Measurements from ENCODE around the gene SPG7. TPM values are rescaled to one million over a fixed set of nuclear protein-coding genes. Genes with fewer than 3 reads are reported as not detected.
"Not testable (repeated sequence)": the region's sequence is repeated elsewhere in the genome, so short reads cannot be mapped to it uniquely, and the experiment has no call there.

Gene SPG7
- total and polyA plus RNA-seq, 8 donors: 25.7 to 212 (median 51.1) TPM

DNA sequence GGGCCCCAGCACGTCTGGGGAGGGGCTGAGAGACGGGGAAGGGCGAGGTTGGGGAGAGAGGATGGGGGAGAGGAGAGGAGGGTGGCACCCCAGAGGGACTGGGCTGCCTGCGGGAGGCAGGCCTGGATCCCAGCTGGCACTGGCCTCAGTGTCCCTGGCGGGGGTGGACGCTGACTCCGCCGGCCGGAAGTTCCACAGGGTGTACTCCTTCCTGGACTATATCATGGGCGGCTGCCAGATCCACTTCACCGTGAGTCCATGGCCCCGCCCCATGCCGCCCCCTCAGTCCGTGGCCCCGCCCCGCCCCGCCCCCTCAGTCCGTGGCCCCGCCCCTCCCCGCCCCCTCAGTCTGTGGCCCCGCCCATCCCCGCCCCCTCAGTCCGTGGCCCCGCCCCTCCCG is 78.7 kb downstream of the SPG7 start:
- H3K27me3 ChIP-seq: no peaks in the 10 kb centered on the region
- ATAC-seq: no peak
- H3K4me1 ChIP-seq: no peaks in the 10 kb centered on the region
- TF ChIP-seq, protein P1, sequence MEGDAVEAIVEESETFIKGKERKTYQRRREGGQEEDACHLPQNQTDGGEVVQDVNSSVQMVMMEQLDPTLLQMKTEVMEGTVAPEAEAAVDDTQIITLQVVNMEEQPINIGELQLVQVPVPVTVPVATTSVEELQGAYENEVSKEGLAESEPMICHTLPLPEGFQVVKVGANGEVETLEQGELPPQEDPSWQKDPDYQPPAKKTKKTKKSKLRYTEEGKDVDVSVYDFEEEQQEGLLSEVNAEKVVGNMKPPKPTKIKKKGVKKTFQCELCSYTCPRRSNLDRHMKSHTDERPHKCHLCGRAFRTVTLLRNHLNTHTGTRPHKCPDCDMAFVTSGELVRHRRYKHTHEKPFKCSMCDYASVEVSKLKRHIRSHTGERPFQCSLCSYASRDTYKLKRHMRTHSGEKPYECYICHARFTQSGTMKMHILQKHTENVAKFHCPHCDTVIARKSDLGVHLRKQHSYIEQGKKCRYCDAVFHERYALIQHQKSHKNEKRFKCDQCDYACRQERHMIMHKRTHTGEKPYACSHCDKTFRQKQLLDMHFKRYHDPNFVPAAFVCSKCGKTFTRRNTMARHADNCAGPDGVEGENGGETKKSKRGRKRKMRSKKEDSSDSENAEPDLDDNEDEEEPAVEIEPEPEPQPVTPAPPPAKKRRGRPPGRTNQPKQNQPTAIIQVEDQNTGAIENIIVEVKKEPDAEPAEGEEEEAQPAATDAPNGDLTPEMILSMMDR (IDR thresholded peaks at IDR 0.05): no peak
- DNase-seq: peak in 1 of 6 donors; percentile 50
- no peaks in the 10 kb centered on the region for H3K9me3 ChIP-seq
- no peaks in the 10 kb centered on the region for H3K36me3 ChIP-seq
- no peak for FAIRE-seq
- intact Hi-C loops (cut with DNase I): no loop called here
- WGBS, 2 donors: 67 to 83% methylated on average over 13 to 16 of the region's 25 CpGs
- no peak overlapping the region for H3K27ac ChIP-seq
- H3K4me3 ChIP-seq: no peak overlapping the region

DNA sequence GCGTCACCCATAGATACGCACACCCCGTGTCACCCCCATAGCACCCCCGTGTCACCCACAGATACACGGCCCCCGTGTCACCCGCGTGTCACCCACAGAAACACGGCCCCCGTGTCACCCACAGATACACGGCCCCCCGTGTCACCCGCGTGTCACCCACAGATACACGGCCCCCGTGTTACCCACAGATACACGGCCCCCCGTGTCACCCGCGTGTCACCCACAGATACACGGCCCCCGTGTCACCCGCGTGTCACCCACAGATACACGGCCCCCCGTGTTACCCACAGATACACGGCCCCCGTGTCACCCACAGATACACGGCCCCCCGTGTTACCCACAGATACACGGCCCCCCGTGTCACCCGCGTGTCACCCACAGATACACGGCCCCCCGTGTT is 79.5 kb downstream of the SPG7 start:
- H3K4me1 ChIP-seq; H3K36me3 ChIP-seq; intact Hi-C loops (cut with DNase I); H3K9me3 ChIP-seq; H3K27ac ChIP-seq; DNase-seq; ATAC-seq; H3K27me3 ChIP-seq; H3K4me3 ChIP-seq; FAIRE-seq: not testable (repeated sequence)
- WGBS, 2 donors: 91 to 95% methylated on average over 20 to 21 of the region's 36 CpGs

DNA sequence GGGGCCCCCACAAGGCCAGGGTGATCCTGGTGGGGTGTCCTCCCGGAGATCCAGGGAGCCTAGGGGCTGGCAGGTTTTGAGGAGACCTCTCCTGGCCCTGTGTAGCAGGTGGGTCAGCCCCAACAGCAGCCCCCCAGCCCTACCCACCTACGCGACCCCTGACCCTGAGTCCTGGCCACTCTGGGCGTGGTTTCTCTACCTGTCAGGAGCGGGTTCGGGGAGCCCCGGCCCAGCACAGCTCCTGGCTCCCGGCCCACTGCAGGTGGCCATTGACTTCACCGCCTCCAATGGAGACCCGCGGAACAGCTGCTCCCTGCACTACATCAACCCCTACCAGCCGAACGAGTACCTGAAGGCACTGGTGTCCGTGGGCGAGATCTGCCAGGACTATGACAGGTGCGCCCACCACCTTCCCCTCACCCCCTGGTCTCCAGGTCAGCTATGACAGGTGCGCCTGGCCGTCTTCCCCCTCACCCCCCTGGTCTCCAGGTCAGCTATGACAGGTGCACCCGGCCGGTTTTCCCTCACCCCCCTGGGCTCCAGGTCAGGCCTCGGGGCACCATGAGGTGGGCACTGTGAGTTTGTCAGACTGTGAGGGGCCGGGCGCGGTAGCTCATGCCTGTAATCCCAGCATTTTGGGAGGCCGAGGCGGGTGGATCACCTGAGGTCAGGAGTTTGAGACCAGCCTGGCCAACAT is 80.4 kb downstream of the SPG7 start:
- ATAC-seq: no peak
- H3K4me3 ChIP-seq: no peak overlapping the region

DNA sequence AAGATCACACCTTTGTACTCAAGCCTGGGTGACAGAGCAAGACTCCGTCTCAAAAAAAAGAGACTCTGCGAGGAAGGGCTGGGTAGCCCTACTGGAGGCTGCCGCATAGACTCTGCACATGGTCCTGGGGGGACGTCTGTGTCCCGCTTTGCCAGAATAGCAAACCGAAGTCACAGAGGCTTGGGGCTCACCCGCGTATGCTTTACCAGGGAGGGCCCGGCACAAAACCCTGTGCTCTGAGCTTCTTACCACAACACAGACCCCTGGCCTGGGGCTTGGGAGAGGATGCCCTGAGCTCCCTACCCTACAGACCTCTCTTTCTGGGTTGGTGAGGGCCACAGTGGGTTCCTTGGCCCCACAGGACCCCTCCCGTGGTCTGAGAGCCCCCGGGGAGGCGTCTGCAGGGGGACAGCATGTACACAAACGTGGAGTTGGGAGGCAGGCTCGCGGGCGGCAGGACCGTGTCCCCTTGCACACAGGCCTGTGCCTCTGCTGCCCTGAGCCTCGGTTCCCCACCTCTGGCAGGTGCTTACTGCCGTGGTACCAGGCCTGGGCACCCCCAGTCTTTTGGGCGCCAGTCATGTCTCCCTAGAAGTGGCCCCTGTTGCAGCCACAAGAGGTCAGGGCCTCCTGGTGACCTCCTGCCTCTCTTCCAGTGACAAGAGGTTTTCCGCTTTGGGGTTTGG is 81.2 kb downstream of the SPG7 start:
- Histone ChIP-seq H3K9me3 (no peaks in the 10 kb centered on the region), H3K4me3 (no peak overlapping the region), H3K27ac (no peak overlapping the region), H3K36me3 (no peaks in the 10 kb centered on the region), H3K27me3 (no peaks in the 10 kb centered on the region), H3K4me1 (no peaks in the 10 kb centered on the region)
- WGBS, 2 donors: 88 to 94% methylated on average over 21 of the region's 21 CpGs
- FAIRE-seq (no peak), DNase-seq (peak in 2 of 6 donors; percentile 47 to 54), ATAC-seq (no peak)
- TF ChIP-seq, protein P1 (IDR thresholded peaks at IDR 0.05): no peak
- intact Hi-C loops (cut with DNase I): no loop called here

More for the DNA sequence above, 80.4 kb downstream of the SPG7 start:
- FAIRE-seq (no peak), DNase-seq (peak in 1 of 6 donors; percentile 54)
- H3K27me3 ChIP-seq: no peaks in the 10 kb centered on the region
- WGBS, 2 donors: 83 to 86% methylated on average over 23 to 26 of the region's 26 CpGs
- H3K4me1 ChIP-seq: no peaks in the 10 kb centered on the region
- intact Hi-C loops (cut with DNase I): no loop called here
- H3K36me3 ChIP-seq: no peaks in the 10 kb centered on the region
- TF ChIP-seq, protein P1 (IDR thresholded peaks at IDR 0.05): no peak
- no peak overlapping the region for H3K27ac ChIP-seq
- no peaks in the 10 kb centered on the region for H3K9me3 ChIP-seq

DNA sequence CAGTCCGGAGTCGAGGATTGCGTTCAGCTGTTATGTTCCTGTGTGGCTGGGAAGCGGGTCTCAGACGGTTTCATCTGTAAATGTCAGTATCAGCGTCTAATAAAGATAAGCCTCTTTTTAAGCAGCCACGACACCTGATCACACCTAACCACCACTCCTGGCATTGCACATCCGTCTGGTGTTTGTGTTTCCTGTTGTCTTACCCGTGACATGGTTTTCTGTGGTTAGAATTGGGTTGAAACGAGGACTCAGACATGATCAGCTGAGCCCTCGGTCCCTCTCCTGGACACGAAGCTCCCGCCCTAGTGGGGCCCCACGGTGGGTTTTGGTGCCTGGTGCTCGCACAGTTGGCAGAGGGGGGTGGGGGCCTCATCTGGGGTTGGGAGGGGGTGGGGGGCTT is 85.6 kb downstream of the SPG7 start:
- intact Hi-C loops (cut with DNase I): no loop called here
- DNase-seq (no peak), FAIRE-seq (no peak), ATAC-seq (no peak)
- no peaks in the 10 kb centered on the region for H3K4me1 ChIP-seq
- TF ChIP-seq, protein P1 (IDR thresholded peaks at IDR 0.05): no peak
- no peaks in the 10 kb centered on the region for H3K9me3 ChIP-seq
- no peaks in the 10 kb centered on the region for H3K36me3 ChIP-seq
- no peak overlapping the region for H3K4me3 ChIP-seq
- 85 to 86% methylated on average over 15 of the region's 15 CpGs for WGBS, 2 donors
- H3K27ac ChIP-seq: no peak overlapping the region
- H3K27me3 ChIP-seq: no peaks in the 10 kb centered on the region

Measured in pancreas (tissue), 10 donors.